Adrenal gland (tissue), 12 donors: ENCODE results near the gene ODAD4. TPM values are rescaled to one million over a fixed set of nuclear protein-coding genes. Genes with fewer than 3 reads are reported as not detected.
A peak's percentile ranks its signal among the peaks of the same experiment; 100 is the strongest.

Source experiments
- DNase-seq, 7 donors: peaks; one replicate each; pipeline ENCODE4 v3.0.0-alpha.2; 2019 to 2020
- H3K27ac ChIP-seq, 5 donors: fragments of 200-600 bp; sonication (generic) in 4 of 5; 1 replicate in 3 of 5; 2 replicates in 2 of 5; pipeline versions ENCODE4 v1.5.1 to v1.8.0; 2016 to 2020; ENCODE audit warnings: mild to moderate bottlenecking in 1 of 5
- H3K27me3 ChIP-seq: fragments of 200-600 bp; 2 replicates; pipeline ENCODE4 v1.8.0; 2021
- H3K36me3 ChIP-seq, 2 donors: fragments of 200-600 bp; replicated peaks in 1 of 2; 1 replicate in 1 of 2; 2 replicates in 1 of 2; pipeline versions ENCODE4 v1.5.1 to v1.8.0; 2018 to 2022
- H3K4me1 ChIP-seq, 2 donors: fragments of 200-600 bp; replicated peaks in 1 of 2; 1 replicate in 1 of 2; 2 replicates in 1 of 2; pipeline versions ENCODE4 v1.5.1 to v1.8.0; 2018 to 2021
- H3K4me3 ChIP-seq, 4 donors: fragments of 200-600 bp; sonication (generic) in 3 of 4; one replicate each; pipeline ENCODE4 v1.5.1; 2016 to 2018
- H3K9me3 ChIP-seq, 3 donors: fragments of 200-600 bp; sonication (generic) in 1 of 3; replicated peaks in 1 of 3; 1 replicate in 2 of 3; 2 replicates in 1 of 3; pipeline versions ENCODE4 v1.5.1 to v1.8.0; 2016 to 2021
- POLR2A ChIP-seq, 2 donors: fragments of 450-650 bp; IDR thresholded peaks; one replicate each; pipeline ENCODE4 v1.6.1; 2017; ENCODE audit warnings: antibody characterized with exemption in 2 of 2, mild to moderate bottlenecking in 2 of 2, moderate library complexity in 1 of 2
- WGBS, 4 donors: extraction: QIAGEN DNeasy Blood & Tissue Kit in 2 of 4; methylation state at CpG; one replicate each; pipeline versions ENCODE4 v1.1.5 to v1.1.7; 2013 to 2017; 5-methylcytosine and 5-hydroxymethylcytosine counted together
- intact Hi-C, 2 donors: fragments of 100-400 bp; cut with DNase I; formaldehyde crosslinking; loops; one replicate each; pipeline versions ENCODE4 v1.14.1 to v1.15.0; 2022 to 2023
- polyA plus RNA-seq, 3 donors: library from polyadenylated mRNA; stranded (reverse); fragments of 200-250 nt in 2 of 3; fragments of 350-450 nt in 1 of 3; fragmentation: Illumina TruSeq in 1 of 3; extraction: RNeasy Lipid Tissue Mini Kit (QIAGEN cat#74804) in 1 of 3; gene quantifications; one replicate each; pipeline ENCODE4 v1.2.3, GENCODE V29; 2013 to 2014
- total RNA-seq, 9 donors: library from RNA; depleted of rRNA in 4 of 9; stranded (reverse); fragments of >200 nt in 4 of 9; fragments of 120-200 nt in 1 of 9; fragmentation: NEBNext Ultra II Directional in 1 of 9; extraction: Animal tissue kit (Norgen Biotek cat#: 25700) in 1 of 9; gene quantifications; one replicate each; pipeline versions ENCODE4 v1.1.0 to v1.2.4, GENCODE V29; 2013 to 2023
- TF ChIP-seq, protein P1 (sequence below), 6 experiments: fragments of 450-650 bp in 4 of 6; fragments of 200-600 bp in 2 of 6; sonication (generic) in 1 of 6; IDR thresholded peaks; 1 replicate in 5 of 6; 2 replicates in 1 of 6; pipeline versions ENCODE4 v1.5.1 to v1.8.0; 2016 to 2021; ENCODE audit warnings: antibody characterized with exemption in 6 of 6, mild to moderate bottlenecking in 2 of 6, moderate library complexity in 1 of 6
- donor health status: healthy with polysubstance abuse.
- donor health status: Bipolar disorder and iron deficiency.
- donor health status: DM: yes; HTN: yes; CAD: no.
- donor health status: DM: no; HTN: no; CAD: no.
- donor health status: DM: no; HTN: no; CAD: no.
- donor health status: DM: yes; HTN: yes; CAD: no.

The ODAD4 gene
- total and polyA plus RNA-seq, 12 donors: 0.39 to 3.5 (median 0.61) TPM; not detected in 1

DNA sequence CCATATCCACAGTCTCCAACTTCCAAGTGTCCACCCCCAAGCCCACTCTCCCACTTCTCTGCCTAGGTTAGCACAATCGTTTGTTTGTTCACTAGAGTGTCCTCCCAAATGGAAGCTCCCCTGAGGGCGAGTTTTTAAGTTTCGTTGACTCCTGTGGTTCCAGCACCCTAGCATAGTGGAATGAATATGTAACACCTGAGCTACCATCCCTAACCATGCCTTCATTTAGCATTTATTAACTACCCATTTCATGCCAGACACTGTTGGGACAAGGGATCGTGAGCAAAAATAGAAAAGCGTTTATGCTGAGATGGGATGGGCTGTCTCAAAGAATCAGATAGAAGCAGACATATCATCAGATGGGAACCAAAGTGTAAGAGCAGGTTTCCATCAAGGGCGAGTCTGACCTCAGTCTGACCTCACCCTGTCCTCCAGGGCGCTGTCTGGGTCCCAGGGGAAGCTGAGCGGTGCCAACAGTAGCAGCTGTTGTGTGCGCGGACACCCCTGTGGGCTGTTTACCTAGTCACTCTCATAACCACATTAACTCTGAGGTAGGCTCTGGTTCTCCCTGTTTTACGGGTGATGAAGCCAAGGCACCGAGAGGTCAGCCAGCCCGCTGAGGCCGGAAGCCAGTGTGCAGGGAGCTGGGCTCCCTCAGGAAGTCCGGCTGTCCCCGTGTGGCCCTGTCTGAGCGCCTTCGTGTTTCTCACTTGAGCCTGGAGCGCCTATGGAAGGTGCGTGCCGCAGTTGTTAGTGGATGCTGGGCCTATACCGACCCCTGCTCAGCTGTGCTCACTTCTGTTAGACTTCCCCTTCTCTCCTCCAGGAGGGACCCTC is 42.4 kb downstream of the ODAD4 start:
- Histone ChIP-seq H3K27ac (peak overlapping the region in 3 of 5 donors; percentile 26 to 79 (median 79)), H3K36me3 (peaks cover 0 to 87% of the 10 kb centered on the region in 2 donors), H3K4me1 (peaks cover 12 to 62% of the 10 kb centered on the region in 2 donors), H3K4me3 (no peak overlapping the region), H3K9me3 (no peaks in the 10 kb centered on the region), H3K27me3 (no peaks in the 10 kb centered on the region)
- intact Hi-C loops: no loop called here
- TF ChIP-seq, protein P1, sequence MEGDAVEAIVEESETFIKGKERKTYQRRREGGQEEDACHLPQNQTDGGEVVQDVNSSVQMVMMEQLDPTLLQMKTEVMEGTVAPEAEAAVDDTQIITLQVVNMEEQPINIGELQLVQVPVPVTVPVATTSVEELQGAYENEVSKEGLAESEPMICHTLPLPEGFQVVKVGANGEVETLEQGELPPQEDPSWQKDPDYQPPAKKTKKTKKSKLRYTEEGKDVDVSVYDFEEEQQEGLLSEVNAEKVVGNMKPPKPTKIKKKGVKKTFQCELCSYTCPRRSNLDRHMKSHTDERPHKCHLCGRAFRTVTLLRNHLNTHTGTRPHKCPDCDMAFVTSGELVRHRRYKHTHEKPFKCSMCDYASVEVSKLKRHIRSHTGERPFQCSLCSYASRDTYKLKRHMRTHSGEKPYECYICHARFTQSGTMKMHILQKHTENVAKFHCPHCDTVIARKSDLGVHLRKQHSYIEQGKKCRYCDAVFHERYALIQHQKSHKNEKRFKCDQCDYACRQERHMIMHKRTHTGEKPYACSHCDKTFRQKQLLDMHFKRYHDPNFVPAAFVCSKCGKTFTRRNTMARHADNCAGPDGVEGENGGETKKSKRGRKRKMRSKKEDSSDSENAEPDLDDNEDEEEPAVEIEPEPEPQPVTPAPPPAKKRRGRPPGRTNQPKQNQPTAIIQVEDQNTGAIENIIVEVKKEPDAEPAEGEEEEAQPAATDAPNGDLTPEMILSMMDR (IDR thresholded peaks at IDR 0.05): no peak
- no peak for TF ChIP-seq POLR2A (IDR thresholded peaks at IDR 0.05)
- 63 to 79% (median 67%) methylated on average over 9 to 22 of the region's 22 CpGs for WGBS, 4 donors
- peak in 3 of 7 donors; percentile 32 to 85 (median 56) for DNase-seq

DNA sequence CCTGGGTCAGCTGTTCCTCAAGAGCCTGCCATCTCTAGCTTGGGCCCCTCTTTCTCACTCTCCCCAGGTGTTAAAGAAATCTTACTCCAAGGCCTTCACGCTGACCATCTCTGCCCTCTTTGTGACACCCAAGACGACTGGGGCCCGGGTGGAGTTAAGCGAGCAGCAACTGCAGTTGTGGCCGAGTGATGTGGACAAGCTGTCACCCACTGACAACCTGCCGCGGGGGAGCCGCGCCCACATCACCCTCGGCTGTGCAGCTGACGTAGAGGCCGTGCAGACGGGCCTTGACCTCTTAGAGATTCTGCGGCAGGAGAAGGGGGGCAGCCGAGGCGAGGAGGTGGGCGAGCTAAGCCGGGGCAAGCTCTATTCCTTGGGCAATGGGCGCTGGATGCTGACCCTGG is 43.0 kb downstream of the ODAD4 start:
- Histone ChIP-seq H3K27ac (peak overlapping the region in 4 of 5 donors; percentile 26 to 79 (median 58)), H3K4me3 (no peak overlapping the region), H3K27me3 (no peaks in the 10 kb centered on the region), H3K4me1 (peaks cover 11 to 60% of the 10 kb centered on the region in 2 donors), H3K36me3 (peaks cover 0 to 90% of the 10 kb centered on the region in 2 donors), H3K9me3 (no peaks in the 10 kb centered on the region)
- intact Hi-C loops: no loop called here
- DNase-seq: peak in 6 of 7 donors; percentile 43 to 78 (median 64)
- TF ChIP-seq, protein P1 (IDR thresholded peaks at IDR 0.05): no peak
- TF ChIP-seq POLR2A (IDR thresholded peaks at IDR 0.05): no peak
- WGBS, 4 donors: 38 to 50% (median 40%) methylated on average over 10 to 19 of the region's 19 CpGs

DNA sequence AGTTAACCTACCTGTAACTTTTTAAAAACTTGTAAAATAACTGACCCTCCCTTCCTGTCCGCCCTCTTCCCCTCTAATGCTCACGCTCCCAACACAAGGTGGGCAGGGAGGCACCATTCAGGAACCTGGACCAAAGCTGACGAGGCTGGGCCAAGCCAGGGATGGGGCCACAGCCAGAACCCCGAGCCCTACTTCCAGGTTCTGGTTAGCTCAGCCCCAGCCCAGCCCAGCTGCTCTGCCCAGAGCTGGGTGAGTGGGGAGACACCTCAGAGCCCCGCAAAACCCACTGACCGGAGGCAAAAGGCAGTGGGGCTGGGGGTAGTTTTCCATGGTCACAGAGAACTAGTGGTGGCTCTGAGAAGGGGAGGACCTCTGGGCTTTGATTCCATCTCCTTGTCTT is 43.6 kb downstream of the ODAD4 start:
- intact Hi-C loops: no loop called here
- WGBS, 4 donors: 77 to 95% (median 89%) methylated on average over 6 of the region's 6 CpGs
- Histone ChIP-seq H3K4me3 (no peak overlapping the region), H3K36me3 (peaks cover 0 to 90% of the 10 kb centered on the region in 2 donors), H3K27ac (peak overlapping the region in 3 of 5 donors; percentile 37 to 80 (median 79)), H3K9me3 (no peaks in the 10 kb centered on the region), H3K27me3 (no peaks in the 10 kb centered on the region), H3K4me1 (peaks cover 11 to 60% of the 10 kb centered on the region in 2 donors)
- no peak for DNase-seq
- TF ChIP-seq POLR2A (IDR thresholded peaks at IDR 0.05): no peak
- TF ChIP-seq, protein P1 (IDR thresholded peaks at IDR 0.05): no peak

DNA sequence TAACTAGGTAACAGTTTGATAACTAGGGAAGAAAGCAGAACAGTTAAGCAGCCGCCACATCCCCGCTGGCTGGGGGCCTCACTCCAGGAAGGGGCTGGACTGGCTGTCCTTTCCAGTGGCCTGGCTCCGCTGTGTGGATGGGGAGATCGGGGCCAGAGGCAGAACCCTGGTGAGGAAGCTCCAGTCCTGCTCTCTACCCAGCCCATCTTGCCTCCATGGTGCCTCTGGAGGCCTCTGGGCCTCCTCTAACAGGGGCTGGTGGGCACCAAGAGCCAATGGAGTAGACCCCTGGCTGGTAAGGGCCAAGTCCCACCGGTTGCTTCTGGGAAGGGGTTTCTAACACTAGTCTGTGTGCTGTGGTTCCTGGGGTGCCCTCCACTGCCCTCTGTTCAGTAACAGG is 44.2 kb downstream of the ODAD4 start:
- Histone ChIP-seq H3K4me3 (no peak overlapping the region), H3K4me1 (peaks cover 11 to 54% of the 10 kb centered on the region in 2 donors)
- DNase-seq: no peak

More for the DNA sequence above, 44.2 kb downstream of the ODAD4 start:
- H3K27ac ChIP-seq: peak overlapping the region in 2 of 5 donors; percentile 79 to 80
- TF ChIP-seq POLR2A (IDR thresholded peaks at IDR 0.05): no peak
- TF ChIP-seq, protein P1 (IDR thresholded peaks at IDR 0.05): no peak
- 83 to 88% (median 87%) methylated on average over 1 to 5 of the region's 5 CpGs for WGBS, 4 donors
- peaks cover 0 to 86% of the 10 kb centered on the region in 2 donors for H3K36me3 ChIP-seq
- intact Hi-C loops: no loop called here
- H3K27me3 ChIP-seq: no peaks in the 10 kb centered on the region
- no peaks in the 10 kb centered on the region for H3K9me3 ChIP-seq
